ENCODE measurements around the gene DOK5.
A peak's percentile ranks its signal among the peaks of the same experiment; 100 is the strongest.
"Not testable (repeated sequence)": the region's sequence is repeated elsewhere in the genome, so short reads cannot be mapped to it uniquely, and the experiment has no call there.

DOK5 gene

DNA sequence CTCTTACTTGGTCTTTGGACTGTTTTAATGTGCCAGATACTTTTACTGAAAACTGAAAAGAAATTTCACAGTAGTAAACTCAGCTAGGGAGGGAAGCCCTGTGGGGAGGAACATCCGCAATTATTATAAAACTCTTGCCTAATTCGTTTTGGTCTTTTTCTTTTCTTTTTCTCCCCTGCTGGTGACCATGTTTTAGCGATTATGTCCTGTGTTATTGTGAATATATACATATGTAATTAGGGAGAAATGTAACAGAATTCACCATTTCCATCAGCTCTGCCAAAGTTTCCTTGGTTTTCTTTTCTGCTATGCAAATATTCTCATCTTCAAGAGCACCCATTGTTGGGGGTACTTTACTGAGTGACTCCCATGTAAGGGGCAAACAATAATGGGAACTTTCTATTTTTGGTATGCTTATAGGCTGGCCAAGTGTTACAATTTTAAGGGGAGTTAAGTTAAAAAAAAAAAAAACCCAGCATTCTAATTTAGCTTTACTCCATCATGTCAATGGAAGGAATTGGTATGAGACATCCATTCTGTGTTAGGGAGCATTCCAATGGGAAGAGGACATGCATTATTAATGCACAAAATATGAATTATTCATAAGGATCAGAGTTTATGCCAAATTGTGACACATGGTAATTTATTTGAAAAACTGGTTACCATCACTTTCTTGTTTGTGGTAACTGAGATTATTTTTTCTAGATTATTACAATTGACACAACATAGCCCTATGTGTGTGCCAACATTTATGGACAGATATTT lies 2.0 kb downstream of the DOK5 start:
- no peak for DNase-seq (ENCODE audit: low read depth)
- TF ChIP-seq, protein P1, sequence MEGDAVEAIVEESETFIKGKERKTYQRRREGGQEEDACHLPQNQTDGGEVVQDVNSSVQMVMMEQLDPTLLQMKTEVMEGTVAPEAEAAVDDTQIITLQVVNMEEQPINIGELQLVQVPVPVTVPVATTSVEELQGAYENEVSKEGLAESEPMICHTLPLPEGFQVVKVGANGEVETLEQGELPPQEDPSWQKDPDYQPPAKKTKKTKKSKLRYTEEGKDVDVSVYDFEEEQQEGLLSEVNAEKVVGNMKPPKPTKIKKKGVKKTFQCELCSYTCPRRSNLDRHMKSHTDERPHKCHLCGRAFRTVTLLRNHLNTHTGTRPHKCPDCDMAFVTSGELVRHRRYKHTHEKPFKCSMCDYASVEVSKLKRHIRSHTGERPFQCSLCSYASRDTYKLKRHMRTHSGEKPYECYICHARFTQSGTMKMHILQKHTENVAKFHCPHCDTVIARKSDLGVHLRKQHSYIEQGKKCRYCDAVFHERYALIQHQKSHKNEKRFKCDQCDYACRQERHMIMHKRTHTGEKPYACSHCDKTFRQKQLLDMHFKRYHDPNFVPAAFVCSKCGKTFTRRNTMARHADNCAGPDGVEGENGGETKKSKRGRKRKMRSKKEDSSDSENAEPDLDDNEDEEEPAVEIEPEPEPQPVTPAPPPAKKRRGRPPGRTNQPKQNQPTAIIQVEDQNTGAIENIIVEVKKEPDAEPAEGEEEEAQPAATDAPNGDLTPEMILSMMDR (IDR thresholded peaks at IDR 0.05; ENCODE audit: low read depth, low read length) = no peak
- TF ChIP-seq, protein P2, sequence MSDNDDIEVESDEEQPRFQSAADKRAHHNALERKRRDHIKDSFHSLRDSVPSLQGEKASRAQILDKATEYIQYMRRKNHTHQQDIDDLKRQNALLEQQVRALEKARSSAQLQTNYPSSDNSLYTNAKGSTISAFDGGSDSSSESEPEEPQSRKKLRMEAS (IDR thresholded peaks at IDR 0.05; ENCODE audit: low read depth, low read length) = no peak
- TF ChIP-seq POLR2A (IDR thresholded peaks at IDR 0.05; ENCODE audit: extremely low read depth, insufficient read length) = no peak
- TF ChIP-seq MYC (IDR thresholded peaks at IDR 0.05; ENCODE audit: low read depth, low read length) = no peak
- H3K4me3 ChIP-seq (ENCODE audit: low read depth, low read length) = no peak overlapping the region

DNA sequence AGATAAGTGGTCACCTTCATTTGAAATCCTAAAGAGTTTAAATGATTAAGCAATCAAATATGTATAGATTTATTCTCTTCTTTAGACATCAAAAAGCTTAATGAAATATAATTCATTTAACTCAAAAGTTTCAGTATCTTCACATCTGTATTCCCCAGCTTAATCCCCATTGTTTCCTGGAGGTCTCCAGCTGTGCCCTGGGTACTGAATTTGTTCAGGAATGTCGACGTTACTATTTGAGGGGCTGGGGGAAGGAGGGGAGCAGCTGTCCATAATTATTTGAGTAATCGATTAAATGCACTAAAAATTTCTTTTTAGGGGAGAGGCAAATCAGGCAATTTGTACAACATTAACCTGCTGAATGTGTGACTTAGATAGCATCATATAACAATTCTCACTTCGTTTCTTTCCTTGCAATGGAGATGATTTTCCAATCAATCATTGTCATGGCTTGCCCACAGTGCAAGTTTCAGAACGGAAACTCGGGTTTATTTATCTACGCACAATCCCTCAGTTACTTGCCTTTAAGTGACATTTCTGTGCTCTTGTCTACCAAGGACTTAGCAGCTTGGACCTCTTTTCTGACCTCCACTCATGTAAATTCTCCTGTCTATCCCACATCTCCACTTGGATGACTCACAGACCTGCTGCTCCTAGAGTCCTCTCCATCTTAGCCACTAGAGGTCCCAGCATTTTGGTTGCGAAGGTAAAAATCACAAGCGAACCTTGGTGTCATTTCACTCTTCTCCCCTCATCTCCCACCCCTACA lies 3.9 kb downstream of the DOK5 start:
- TF ChIP-seq, protein P1 (IDR thresholded peaks at IDR 0.05; ENCODE audit: low read depth, low read length) = peak; percentile 36
- TF ChIP-seq, protein P2 (IDR thresholded peaks at IDR 0.05; ENCODE audit: low read depth, low read length) = no peak
- TF ChIP-seq POLR2A (IDR thresholded peaks at IDR 0.05; ENCODE audit: extremely low read depth, insufficient read length) = no peak
- TF ChIP-seq MYC (IDR thresholded peaks at IDR 0.05; ENCODE audit: low read depth, low read length) = no peak
- peak; percentile 12 for DNase-seq (ENCODE audit: low read depth)

DNA sequence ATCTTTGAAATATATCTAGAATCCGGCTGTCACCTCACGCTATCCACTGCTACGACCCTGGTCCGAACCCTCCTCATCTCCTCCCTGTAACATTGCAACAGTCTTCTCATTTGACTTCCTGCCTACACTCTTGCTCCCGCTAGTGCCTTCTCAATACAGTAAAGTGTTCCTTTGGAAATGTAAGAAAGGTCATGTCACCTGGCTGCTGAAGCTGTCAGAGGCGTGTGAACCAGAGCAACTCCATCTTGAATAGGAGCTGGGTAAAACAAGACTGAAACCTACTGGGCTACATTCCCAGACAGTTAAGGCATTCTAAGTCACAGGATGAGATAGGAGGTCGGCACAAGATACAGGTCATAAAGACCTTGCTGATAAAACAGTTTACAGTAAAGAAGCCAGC lies 4.5 kb downstream of the DOK5 start:
- not testable (repeated sequence) for H3K4me3 ChIP-seq (ENCODE audit: low read depth, low read length); DNase-seq (ENCODE audit: low read depth)

More for the DNA sequence above, 3.9 kb downstream of the DOK5 start:
- no peak overlapping the region for H3K4me3 ChIP-seq (ENCODE audit: low read depth, low read length)

DNA sequence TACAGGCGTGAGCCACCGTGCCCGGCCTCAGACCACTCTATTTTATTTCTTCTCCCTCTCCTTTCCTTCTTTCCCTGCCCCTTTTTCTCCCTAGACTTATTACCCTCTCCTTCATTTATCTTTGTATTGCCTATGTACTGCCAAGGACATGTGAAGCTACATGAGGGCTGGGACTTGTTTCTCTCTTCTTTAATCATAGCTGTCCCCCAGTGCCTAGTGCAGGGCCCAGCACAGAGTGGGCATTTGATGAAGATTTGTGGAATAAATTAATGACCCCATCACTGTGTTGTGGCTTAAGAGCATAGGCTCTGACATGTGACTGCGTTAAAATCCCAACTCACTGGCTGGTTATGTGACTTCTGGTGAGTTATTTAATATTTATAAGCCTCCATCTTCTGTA lies 6.0 kb downstream of the DOK5 start:
- no peak for DNase-seq (ENCODE audit: low read depth)
- TF ChIP-seq, protein P2 (IDR thresholded peaks at IDR 0.05; ENCODE audit: low read depth, low read length) = no peak
- TF ChIP-seq, protein P1 (IDR thresholded peaks at IDR 0.05; ENCODE audit: low read depth, low read length) = no peak
- TF ChIP-seq MYC (IDR thresholded peaks at IDR 0.05; ENCODE audit: low read depth, low read length) (no peak), POLR2A (IDR thresholded peaks at IDR 0.05; ENCODE audit: extremely low read depth, insufficient read length) (no peak)

DNA sequence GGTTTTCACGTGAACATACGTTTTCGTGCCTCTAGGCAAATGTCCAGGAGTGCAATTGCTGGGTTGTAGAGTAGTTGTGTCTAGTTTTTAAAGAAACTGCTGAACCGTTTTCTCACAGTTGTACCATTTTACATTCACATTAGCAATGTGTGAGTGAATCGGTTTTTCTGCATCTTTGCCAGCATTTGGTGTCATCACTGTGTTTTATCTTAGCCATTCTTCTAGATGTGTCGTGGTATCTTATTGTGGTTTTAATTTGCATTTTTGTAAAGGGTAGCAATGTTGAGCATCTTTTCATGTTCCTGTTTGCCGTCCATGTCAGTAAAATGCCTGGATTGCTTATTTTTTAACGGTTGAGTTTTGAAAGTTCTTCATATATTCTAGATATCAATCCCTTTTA lies 10.2 kb downstream of the DOK5 start:
- TF ChIP-seq, protein P1 (IDR thresholded peaks at IDR 0.05; ENCODE audit: low read depth, low read length) = no peak
- no peak for TF ChIP-seq POLR2A (IDR thresholded peaks at IDR 0.05; ENCODE audit: extremely low read depth, insufficient read length)
- TF ChIP-seq MYC (IDR thresholded peaks at IDR 0.05; ENCODE audit: low read depth, low read length) = no peak
- no peak overlapping the region for H3K4me3 ChIP-seq (ENCODE audit: low read depth, low read length)
- no peak for DNase-seq (ENCODE audit: low read depth)

More for the DNA sequence above, 6.0 kb downstream of the DOK5 start:
- H3K4me3 ChIP-seq (ENCODE audit: low read depth, low read length) = no peak overlapping the region

DNA sequence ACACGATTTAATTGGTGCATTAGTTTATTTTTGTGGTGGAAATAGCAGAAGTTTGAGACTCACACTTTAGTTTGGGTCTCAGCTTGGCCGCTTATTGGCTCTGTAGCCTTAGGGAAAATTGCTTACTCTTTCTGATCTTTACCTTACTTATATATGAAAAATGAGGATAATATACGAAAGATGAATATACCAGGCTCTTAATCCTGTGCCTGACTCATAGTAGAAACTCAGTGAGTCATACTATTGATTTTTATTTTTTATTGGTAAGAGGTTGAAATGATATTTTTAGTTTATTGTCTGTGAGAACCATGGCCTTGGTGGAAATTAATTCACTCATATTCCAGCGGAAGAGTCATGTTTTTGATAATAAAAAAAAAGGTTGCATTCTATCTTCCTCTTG lies 11.2 kb downstream of the DOK5 start:
- DNase-seq (ENCODE audit: low read depth) = no peak
- H3K4me3 ChIP-seq (ENCODE audit: low read depth, low read length) = no peak overlapping the region
- TF ChIP-seq, protein P2 (IDR thresholded peaks at IDR 0.05; ENCODE audit: low read depth, low read length) = no peak
- no peak for TF ChIP-seq POLR2A (IDR thresholded peaks at IDR 0.05; ENCODE audit: extremely low read depth, insufficient read length)

Measured in NB4 (cell line).